HCT116 (cell line): Measurements from ENCODE around the gene CRYBG3. TPM values are rescaled to one million over a fixed set of nuclear protein-coding genes. Genes with fewer than 3 reads are reported as not detected.

Experiments used
- ATAC-seq: fragments of 200-7000 bp; cut with Tn5 transposase; 2 replicates; pipeline ENCODE4 v1.9.1; 2020; ENCODE audit warnings: mild to moderate bottlenecking, moderate library complexity
- BruUV-seq: library from RNA; stranded (reverse); fragments of 400-500 nt; replicated peaks from 2 replicates; lab custom pipeline; 2021; lab: Mats Ljungman, UMichigan
- CTCF ChIA-PET: fragments of 300-600 bp; sonication (Branson Sonifier 250); formaldehyde crosslinking; loops from one replicate; lab custom pipeline; 2021; ENCODE audit warnings: antibody characterized with exemption; lab: Charles Lee
- POLR2A ChIA-PET: fragments of 300-600, 350-600 bp; sonication (Branson Sonifier 250); formaldehyde crosslinking; loops from one replicate; lab custom pipeline; 2021; ENCODE audit warnings: antibody characterized with exemption; lab: Charles Lee
- RAD21 ChIA-PET, 2 experiments: fragments of 300-600 bp; sonication (Branson Sonifier 250); formaldehyde crosslinking; loops; one replicate each; lab custom pipeline; 2023; ENCODE audit warnings: low total read pairs in 2 of 2; ENCODE audit not compliant: uncharacterized antibody in 2 of 2, unreplicated experiment in 2 of 2, low non-redundant PET in 1 of 2; lab: Charles Lee
- DNase-seq: peaks from one replicate; pipeline ENCODE4 v3.0.0-alpha.2; 2010; ENCODE audit warnings: low read depth, low spot score
- H2AFZ ChIP-seq: fragments of 200-600 bp; shearing (Covaris generic), sonication (generic); 2 replicates; pipeline ENCODE4 v1.6.1; 2017; ENCODE audit warnings: low read depth, mixed run types, mixed read lengths, antibody characterized with exemption, low read length; ENCODE audit not compliant: poor library complexity, severe bottlenecking
- H3K27ac ChIP-seq: 2 replicates; pipeline ENCODE4 v1.5.1; 2012; ENCODE audit warnings: low read depth, low read length
- H3K27me3 ChIP-seq: fragments of 200-600 bp; sonication (generic); 2 replicates; pipeline ENCODE4 v1.6.1; 2016; ENCODE audit warnings: mixed run types, low read length, mixed read lengths; ENCODE audit not compliant: insufficient read depth
- H3K36me3 ChIP-seq, 2 experiments: fragments of 200-500 bp in 1 of 2; fragments of 200-600 bp in 1 of 2; sonication (Bioruptor generic) in 1 of 2; sonication (generic) in 1 of 2; 2 replicates each; pipeline versions ENCODE4 v1.5.1 to v1.6.1; 2014 to 2016; ENCODE audit warnings: low read length in 2 of 2, inconsistent platforms in 1 of 2, mixed read lengths in 1 of 2, mixed run types in 1 of 2; ENCODE audit not compliant: insufficient read depth in 2 of 2, control insufficient read depth in 1 of 2
- H3K4me1 ChIP-seq, 2 experiments: fragments of 200-600 bp in 1 of 2; sonication (generic) in 1 of 2; 2 replicates each; pipeline versions ENCODE4 v1.5.1 to v1.6.1; 2012 to 2017; ENCODE audit warnings: low read length in 2 of 2, inconsistent platforms in 1 of 2, mild to moderate bottlenecking in 1 of 2, mixed read lengths in 1 of 2, mixed run types in 1 of 2, moderate library complexity in 1 of 2; ENCODE audit not compliant: insufficient read depth in 2 of 2, control insufficient read depth in 1 of 2
- H3K4me2 ChIP-seq: fragments of 200-600 bp; sonication (generic); 2 replicates; pipeline ENCODE4 v1.6.1; 2017; ENCODE audit warnings: mixed run types, low read length, mixed read lengths
- H3K4me3 ChIP-seq, 2 experiments: fragments of 200-600 bp in 1 of 2; sonication (generic) in 1 of 2; replicated peaks in 1 of 2; 2 replicates each; pipeline ENCODE4 v1.5.1; 2011 to 2016; ENCODE audit warnings: low read length in 2 of 2, control low read depth in 1 of 2, low read depth in 1 of 2, mild to moderate bottlenecking in 1 of 2, mixed read lengths in 1 of 2, mixed run types in 1 of 2
- H3K79me2 ChIP-seq: fragments of 200-600 bp; sonication (generic); 2 replicates; pipeline ENCODE4 v1.6.1; 2017; ENCODE audit warnings: mild to moderate bottlenecking, mixed run types, low read length, moderate library complexity, mixed read lengths; ENCODE audit not compliant: insufficient read depth
- H3K9ac ChIP-seq: fragments of 200-600 bp; sonication (generic); 2 replicates; pipeline ENCODE4 v1.6.1; 2016; ENCODE audit warnings: low read length, mixed read lengths
- H3K9me2 ChIP-seq: fragments of 200-600 bp; sonication (generic), shearing (Covaris generic); 2 replicates; pipeline ENCODE4 v1.6.1; 2017; ENCODE audit warnings: mixed run types, mild to moderate bottlenecking, moderate library complexity; ENCODE audit not compliant: insufficient read depth
- H3K9me3 ChIP-seq, 2 experiments: fragments of 200-500 bp in 1 of 2; fragments of 200-600 bp in 1 of 2; sonication (Bioruptor generic) in 1 of 2; sonication (generic) in 1 of 2; 2 replicates each; pipeline ENCODE4 v1.6.1; 2014 to 2017; ENCODE audit warnings: low read length in 2 of 2, mixed read lengths in 2 of 2, inconsistent platforms in 1 of 2, low read depth in 1 of 2, mild to moderate bottlenecking in 1 of 2, mixed run types in 1 of 2, moderate library complexity in 1 of 2; ENCODE audit not compliant: control insufficient read depth in 1 of 2, insufficient read depth in 1 of 2
- H4K20me1 ChIP-seq: fragments of 200-600 bp; sonication (generic), shearing (Covaris generic); 2 replicates; pipeline ENCODE4 v1.6.1; 2017; ENCODE audit warnings: mixed run types, mild to moderate bottlenecking, moderate library complexity; ENCODE audit not compliant: insufficient read depth
- ATF3 ChIP-seq: IDR thresholded peaks from 2 replicates; pipeline ENCODE4 v1.6.1; 2012
- CEBPB ChIP-seq: IDR thresholded peaks from 2 replicates; pipeline ENCODE4 v1.6.1; 2012; ENCODE audit warnings: low read depth
- CTCF ChIP-seq, 3 experiments: fragments of 200-600 bp in 1 of 3; sonication (generic) in 1 of 3; IDR thresholded peaks in 2 of 3; conservative IDR thresholded peaks in 1 of 3; 2 replicates each; pipeline ENCODE4 v1.5.1; 2012 to 2017; ENCODE audit warnings: low read depth in 2 of 3, low read length in 2 of 3, antibody characterized with exemption in 1 of 3, borderline replicate concordance in 1 of 3, control low read depth in 1 of 3, mild to moderate bottlenecking in 1 of 3, mixed read lengths in 1 of 3, mixed run types in 1 of 3, moderate library complexity in 1 of 3; ENCODE audit not compliant: insufficient read depth in 1 of 3
- EGR1 ChIP-seq: IDR thresholded peaks from 2 replicates; pipeline ENCODE4 v1.6.1; 2012; ENCODE audit warnings: low read depth
- ELF1 ChIP-seq: IDR thresholded peaks from 2 replicates; pipeline ENCODE4 v1.6.1; 2012; ENCODE audit warnings: low read depth, borderline replicate concordance
- EZH2phosphoT487 ChIP-seq: fragments of 200-600 bp; IDR thresholded peaks from 2 replicates; pipeline ENCODE4 v1.6.1; 2018; ENCODE audit warnings: antibody characterized with exemption, borderline replicate concordance
- FOSL1 ChIP-seq: IDR thresholded peaks from 2 replicates; pipeline ENCODE4 v1.6.1; 2012; ENCODE audit warnings: low read depth
- JUND ChIP-seq: IDR thresholded peaks from 2 replicates; pipeline ENCODE4 v1.6.1; 2012
- POLR2A ChIP-seq: IDR thresholded peaks from 2 replicates; pipeline ENCODE4 v1.7.0; 2011; ENCODE audit warnings: borderline replicate concordance; ENCODE audit not compliant: insufficient read depth, insufficient read length; ENCODE audit errors: extremely low read depth
- POLR2AphosphoS5 ChIP-seq: IDR thresholded peaks from 2 replicates; pipeline ENCODE4 v1.6.1; 2011; ENCODE audit warnings: mild to moderate bottlenecking, low read depth, low read length, moderate library complexity
- RAD21 ChIP-seq: IDR thresholded peaks from 2 replicates; pipeline ENCODE4 v1.6.1; 2012; ENCODE audit warnings: low read depth, mild to moderate bottlenecking
- REST ChIP-seq: IDR thresholded peaks from 2 replicates; pipeline ENCODE4 v1.6.1; 2012; ENCODE audit warnings: low read depth
- SIN3A ChIP-seq: IDR thresholded peaks from 2 replicates; pipeline ENCODE4 v1.6.1; 2012; ENCODE audit warnings: low read depth
- SRF ChIP-seq: IDR thresholded peaks from 2 replicates; pipeline ENCODE4 v1.6.1; 2012; ENCODE audit warnings: low read depth
- YY1 ChIP-seq: IDR thresholded peaks from 2 replicates; pipeline ENCODE4 v1.6.1; 2011; ENCODE audit warnings: low read length, low read depth, moderate library complexity, mild to moderate bottlenecking; ENCODE audit not compliant: insufficient replicate concordance; ENCODE audit errors: extremely low read depth
- ZBTB33 ChIP-seq: IDR thresholded peaks from 2 replicates; pipeline ENCODE4 v1.6.1; 2011; ENCODE audit warnings: mild to moderate bottlenecking, low read length, moderate library complexity; ENCODE audit not compliant: insufficient replicate concordance; ENCODE audit errors: extremely low read depth
- ZFX ChIP-seq: fragments of 450-650 bp; IDR thresholded peaks from 2 replicates; pipeline ENCODE4 v1.6.1; 2017
- intact Hi-C: fragments of 100-400 bp; cut with micrococcal nuclease; formaldehyde crosslinking; loops from 2 replicates; pipeline ENCODE4 v1.10.0; 2022
- total RNA-seq: library from RNA; stranded (reverse); gene quantifications from one replicate; pipeline ENCODE4 v1.2.1, GENCODE V29; 2021; ENCODE audit not compliant: unreplicated experiment

CRYBG3 gene
- total RNA-seq, 1 experiment from 2014 or later: 7.5 TPM

GRCh38 chr3:97829198-97829597 is 7.4 kb downstream of the CRYBG3 start:
- TF ChIP-seq EZH2phosphoT487: no peak
- TF ChIP-seq ZBTB33: no peak
- TF ChIP-seq CTCF (IDR thresholded peaks at IDR 0.05 in 2 of 3, conservative IDR thresholded peaks at IDR 0.05 in 1 of 3; ENCODE audit: borderline replicate concordance in 1 of 3, insufficient read depth in 1 of 3, low read depth in 2 of 3, low read length in 2 of 3): no peak
- TF ChIP-seq POLR2A: no peak
- TF ChIP-seq ELF1: no peak
- TF ChIP-seq ZFX: no peak
- TF ChIP-seq SRF: no peak
- no peak for TF ChIP-seq RAD21
- TF ChIP-seq YY1: no peak
- no peak for TF ChIP-seq ATF3
- TF ChIP-seq FOSL1: no peak
- no peak for TF ChIP-seq CEBPB
- no peak for TF ChIP-seq JUND
- no peak for TF ChIP-seq SIN3A
- TF ChIP-seq POLR2AphosphoS5: no peak
- TF ChIP-seq EGR1: no peak
- TF ChIP-seq REST: no peak
- no peak for DNase-seq
- Histone ChIP-seq H3K4me2 (no peak overlapping the region), H3K9me2 (no peaks in the 10 kb centered on the region), H3K36me3 (no peaks in the 10 kb centered on the region), H3K9me3 (no peaks in the 10 kb centered on the region), H3K27ac (no peak overlapping the region), H3K79me2 (peaks cover 20% of the 10 kb centered on the region), H3K4me3 (no peak overlapping the region), H4K20me1 (no peaks in the 10 kb centered on the region), H3K9ac (no peak overlapping the region), H2AFZ (no peak overlapping the region), H3K27me3 (no peaks in the 10 kb centered on the region), H3K4me1 (no peaks in the 10 kb centered on the region)
- no peak for ATAC-seq
- ChIA-PET POLR2A (no interaction called here), CTCF (no interaction called here), RAD21 (interaction anchor here in 1 of 2 experiments (1.2 kb wide), 1 partner anchor 194 kb away, joined by 3 read pairs; no protein-coding TSS in a partner anchor)
- no TSS peak for BruUV-seq
- intact Hi-C loops: no loop called here
